ENCODE results near the gene ATP8B4. TPM values are rescaled to one million over a fixed set of nuclear protein-coding genes. Genes with fewer than 3 reads are reported as not detected.
A peak's percentile ranks its signal among the peaks of the same experiment; 100 is the strongest.

Gene ATP8B4
- total RNA-seq, 1 experiment from 2014 or later: 0.24 TPM

DNA sequence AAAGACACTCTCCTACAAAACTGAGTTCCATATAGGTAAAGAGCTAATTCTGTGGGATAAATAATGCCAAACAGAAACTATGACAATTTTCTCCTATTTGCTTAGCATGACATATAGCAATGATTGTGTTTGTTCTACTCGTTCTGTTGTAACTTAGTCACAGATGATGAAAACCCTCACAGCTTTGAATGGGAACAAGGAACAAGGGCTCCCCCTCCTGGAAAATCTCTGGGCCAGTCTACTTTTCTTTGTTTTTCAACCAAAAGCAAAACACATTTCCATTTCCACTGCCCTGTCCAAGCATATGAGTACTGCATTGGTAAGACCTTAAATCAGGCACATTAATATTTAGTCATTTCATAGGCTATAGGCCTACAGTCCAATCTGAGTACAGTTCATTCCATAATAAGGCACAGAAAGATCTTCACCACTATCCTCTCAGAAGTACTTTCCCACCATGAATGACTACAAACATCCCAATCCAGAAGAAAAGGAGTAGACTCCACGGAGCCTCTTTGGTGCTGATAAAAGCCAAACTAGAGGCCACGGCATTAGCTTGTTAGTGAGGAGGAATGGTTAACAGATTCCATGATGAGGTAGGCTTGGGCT lies 67.1 kb downstream of the ATP8B4 start:
- no TSS peak for BruUV-seq (replicated peaks)
- Mint-ChIP-seq H3K4me3 (ENCODE audit: low read depth, unreplicated experiment) (no peak overlapping the region), H3K27ac (ENCODE audit: unreplicated experiment) (no peak overlapping the region), H3K4me1 (ENCODE audit: low read depth, unreplicated experiment) (no peaks in the 10 kb centered on the region), H3K27me3 (ENCODE audit: unreplicated experiment) (no peaks in the 10 kb centered on the region), H3K36me3 (ENCODE audit: insufficient read depth, unreplicated experiment) (no peaks in the 10 kb centered on the region), H3K9me3 (ENCODE audit: low read depth, unreplicated experiment) (no peaks in the 10 kb centered on the region)
- CTCF ChIA-PET: interaction anchor here (0.7 to 1.4 kb wide), 6 partner anchors 22 to 1190 kb away, joined by 3 to 4 read pairs (median 3); partner anchors contain the start of gene COPS2
- peak; percentile 59 for DNase-seq
- intact Hi-C loops (cut with micrococcal nuclease; ENCODE audit: unreplicated experiment): loop anchor here (2.0 to 5.0 kb wide), 5 partner anchors 49 to 1190 kb away; no protein-coding TSS in a partner anchor
- TF ChIP-seq, protein P1, sequence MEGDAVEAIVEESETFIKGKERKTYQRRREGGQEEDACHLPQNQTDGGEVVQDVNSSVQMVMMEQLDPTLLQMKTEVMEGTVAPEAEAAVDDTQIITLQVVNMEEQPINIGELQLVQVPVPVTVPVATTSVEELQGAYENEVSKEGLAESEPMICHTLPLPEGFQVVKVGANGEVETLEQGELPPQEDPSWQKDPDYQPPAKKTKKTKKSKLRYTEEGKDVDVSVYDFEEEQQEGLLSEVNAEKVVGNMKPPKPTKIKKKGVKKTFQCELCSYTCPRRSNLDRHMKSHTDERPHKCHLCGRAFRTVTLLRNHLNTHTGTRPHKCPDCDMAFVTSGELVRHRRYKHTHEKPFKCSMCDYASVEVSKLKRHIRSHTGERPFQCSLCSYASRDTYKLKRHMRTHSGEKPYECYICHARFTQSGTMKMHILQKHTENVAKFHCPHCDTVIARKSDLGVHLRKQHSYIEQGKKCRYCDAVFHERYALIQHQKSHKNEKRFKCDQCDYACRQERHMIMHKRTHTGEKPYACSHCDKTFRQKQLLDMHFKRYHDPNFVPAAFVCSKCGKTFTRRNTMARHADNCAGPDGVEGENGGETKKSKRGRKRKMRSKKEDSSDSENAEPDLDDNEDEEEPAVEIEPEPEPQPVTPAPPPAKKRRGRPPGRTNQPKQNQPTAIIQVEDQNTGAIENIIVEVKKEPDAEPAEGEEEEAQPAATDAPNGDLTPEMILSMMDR (IDR thresholded peaks at IDR 0.05; ENCODE audit: unreplicated experiment): peak; percentile 55

DNA sequence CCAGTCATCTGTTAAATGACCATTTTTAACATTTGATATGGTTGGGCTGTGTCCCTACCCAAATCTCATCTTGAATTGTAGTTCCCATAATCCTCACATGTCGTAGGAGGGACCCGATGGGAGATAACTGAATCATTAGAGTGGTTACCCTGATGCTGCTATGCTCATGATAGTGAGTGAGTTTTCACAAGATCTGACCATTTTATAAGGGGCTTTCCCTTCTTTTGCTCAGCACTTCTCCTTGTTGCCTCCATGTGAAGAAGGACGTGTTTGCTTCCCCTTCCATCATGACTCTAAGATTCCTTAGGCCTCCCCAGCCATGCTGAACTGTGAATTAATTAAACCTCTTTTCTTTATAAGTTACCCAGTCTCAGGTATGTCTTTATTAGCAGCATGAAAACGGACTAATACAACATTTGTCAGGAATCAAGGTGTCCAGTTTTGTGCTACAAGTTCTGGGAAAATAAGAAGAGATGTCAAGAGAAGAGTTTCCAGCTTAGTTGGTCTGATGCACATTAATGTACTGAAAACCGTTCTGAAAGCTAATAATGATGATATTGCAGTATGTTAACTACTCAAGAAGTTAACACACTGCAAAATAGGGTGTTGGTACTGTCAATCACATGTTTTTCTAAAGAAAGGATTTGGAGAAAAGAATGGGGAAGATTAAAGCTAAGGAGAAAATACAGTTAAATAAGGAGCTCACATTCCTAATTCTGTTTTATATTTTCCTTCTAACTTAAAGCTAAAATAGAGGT lies 67.9 kb downstream of the ATP8B4 start:
- Mint-ChIP-seq H3K36me3 (ENCODE audit: insufficient read depth, unreplicated experiment) (no peaks in the 10 kb centered on the region), H3K27me3 (ENCODE audit: unreplicated experiment) (no peaks in the 10 kb centered on the region), H3K9me3 (ENCODE audit: low read depth, unreplicated experiment) (no peaks in the 10 kb centered on the region), H3K27ac (ENCODE audit: unreplicated experiment) (no peak overlapping the region), H3K4me1 (ENCODE audit: low read depth, unreplicated experiment) (no peaks in the 10 kb centered on the region), H3K4me3 (ENCODE audit: low read depth, unreplicated experiment) (no peak overlapping the region)
- no peak for DNase-seq
- no TSS peak for BruUV-seq (replicated peaks)
- CTCF ChIA-PET: interaction anchor here (0.7 to 1.4 kb wide), 6 partner anchors 23 to 1189 kb away, joined by 3 to 4 read pairs (median 3); partner anchors contain the start of gene COPS2
- intact Hi-C loops (cut with micrococcal nuclease; ENCODE audit: unreplicated experiment): loop anchor here (2.0 to 5.0 kb wide), 4 partner anchors 48 to 1189 kb away; no protein-coding TSS in a partner anchor
- TF ChIP-seq, protein P1 (IDR thresholded peaks at IDR 0.05; ENCODE audit: unreplicated experiment): no peak

DNA sequence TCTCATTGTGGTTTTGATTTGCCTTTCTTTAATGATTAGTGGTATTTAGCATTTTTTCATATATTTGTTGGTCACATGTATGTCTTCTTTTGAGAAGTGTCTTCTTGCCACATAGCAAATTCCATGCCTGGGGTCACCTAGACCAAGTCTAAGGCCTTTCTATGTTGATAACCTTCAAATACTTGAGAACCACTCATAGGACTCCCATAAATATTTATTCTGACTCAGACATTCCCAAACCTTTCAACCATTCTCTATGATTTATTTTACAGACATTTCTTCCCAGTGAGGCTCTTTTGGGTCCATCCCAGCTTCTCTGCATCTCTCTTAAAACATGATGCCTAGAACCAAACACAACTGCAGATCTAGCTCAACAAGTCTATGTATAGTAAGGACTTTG lies 69.2 kb downstream of the ATP8B4 start:
- H3K9me3 Mint-ChIP-seq (ENCODE audit: low read depth, unreplicated experiment): no peaks in the 10 kb centered on the region
- H3K4me1 Mint-ChIP-seq (ENCODE audit: low read depth, unreplicated experiment): no peaks in the 10 kb centered on the region
- H3K27ac Mint-ChIP-seq (ENCODE audit: unreplicated experiment): no peak overlapping the region
- CTCF ChIA-PET: no interaction called here
- TF ChIP-seq, protein P1 (IDR thresholded peaks at IDR 0.05; ENCODE audit: unreplicated experiment): no peak
- H3K36me3 Mint-ChIP-seq (ENCODE audit: insufficient read depth, unreplicated experiment): no peaks in the 10 kb centered on the region
- intact Hi-C loops (cut with micrococcal nuclease; ENCODE audit: unreplicated experiment): loop anchor here (2.0 to 5.0 kb wide), 4 partner anchors 47 to 1188 kb away; no protein-coding TSS in a partner anchor
- no TSS peak for BruUV-seq (replicated peaks)
- no peaks in the 10 kb centered on the region for H3K27me3 Mint-ChIP-seq (ENCODE audit: unreplicated experiment)
- DNase-seq: no peak
- no peak overlapping the region for H3K4me3 Mint-ChIP-seq (ENCODE audit: low read depth, unreplicated experiment)

DNA sequence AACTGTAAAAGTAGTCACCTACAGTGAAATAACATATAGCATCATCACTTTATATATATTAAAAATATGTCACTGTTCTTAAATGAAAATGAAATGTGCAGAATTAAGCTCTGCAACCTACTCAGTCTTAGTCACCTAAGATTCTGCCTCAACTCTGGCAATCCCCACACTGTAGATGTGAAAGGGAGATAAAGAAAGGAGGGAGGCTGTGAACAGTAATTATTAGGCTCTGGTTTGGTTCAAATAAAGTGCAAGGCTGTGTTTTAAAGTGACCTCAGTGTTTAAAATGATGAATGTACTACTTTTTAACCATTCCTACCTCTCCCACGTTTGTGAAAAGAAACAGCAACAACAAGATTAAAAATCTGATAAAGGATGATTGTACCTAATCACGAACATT lies 72.2 kb downstream of the ATP8B4 start:
- H3K36me3 Mint-ChIP-seq (ENCODE audit: insufficient read depth, unreplicated experiment): no peaks in the 10 kb centered on the region
- H3K27me3 Mint-ChIP-seq (ENCODE audit: unreplicated experiment): no peaks in the 10 kb centered on the region
- intact Hi-C loops (cut with micrococcal nuclease; ENCODE audit: unreplicated experiment): no loop called here
- no peak for DNase-seq
- H3K9me3 Mint-ChIP-seq (ENCODE audit: low read depth, unreplicated experiment): peaks cover 7% of the 10 kb centered on the region
- TF ChIP-seq, protein P1 (IDR thresholded peaks at IDR 0.05; ENCODE audit: unreplicated experiment): no peak
- no peak overlapping the region for H3K27ac Mint-ChIP-seq (ENCODE audit: unreplicated experiment)
- H3K4me3 Mint-ChIP-seq (ENCODE audit: low read depth, unreplicated experiment): no peak overlapping the region
- BruUV-seq (replicated peaks): no TSS peak
- CTCF ChIA-PET: no interaction called here
- H3K4me1 Mint-ChIP-seq (ENCODE audit: low read depth, unreplicated experiment): no peaks in the 10 kb centered on the region

All from Calu3 (cell line).